Right atrium auricular region (tissue), 2 donors: ENCODE results near the gene ZNF804A. TPM values are rescaled to one million over a fixed set of nuclear protein-coding genes. Genes with fewer than 3 reads are reported as not detected.

Experiments used
- DNase-seq: peaks from one replicate; pipeline ENCODE4 v3.0.0-alpha.2; 2019; ENCODE audit warnings: low spot score
- H3K27ac ChIP-seq, 2 donors: fragments of 200-600 bp; sonication (generic); 1 replicate in 1 of 2; 2 replicates in 1 of 2; pipeline ENCODE4 v1.5.1; 2016 to 2019
- H3K27me3 ChIP-seq, 2 donors: fragments of 200-600 bp; sonication (generic); one replicate each; pipeline versions ENCODE4 v1.5.1 to v1.6.0; 2017 to 2019
- H3K36me3 ChIP-seq: fragments of 200-600 bp; sonication (generic); one replicate; pipeline ENCODE4 v1.5.1; 2016
- H3K4me1 ChIP-seq, 2 donors: fragments of 200-600 bp; sonication (generic); one replicate each; pipeline versions ENCODE4 v1.5.1 to v1.6.0; 2017 to 2019
- H3K4me3 ChIP-seq, 2 donors: fragments of 200-600 bp; sonication (generic); 1 replicate in 1 of 2; 2 replicates in 1 of 2; pipeline ENCODE4 v1.5.1; 2017 to 2019; ENCODE audit warnings: mild to moderate bottlenecking in 1 of 2, moderate library complexity in 1 of 2
- H3K9me3 ChIP-seq, 2 donors: fragments of 200-600 bp; sonication (generic); one replicate each; pipeline ENCODE4 v1.5.1; 2019
- CTCF ChIP-seq, 2 donors: fragments of 200-600 bp; sonication (generic); IDR thresholded peaks; one replicate each; pipeline ENCODE4 v1.5.1; 2019; ENCODE audit warnings: antibody characterized with exemption in 2 of 2
- total RNA-seq, 2 donors: library from RNA; depleted of rRNA; stranded (reverse); fragments of >200 nt; gene quantifications; one replicate each; pipeline ENCODE4 v1.1.0, GENCODE V29; 2016

The ZNF804A gene
- total RNA-seq, 2 donors from 2014 or later: not detected

- no peak for TF ChIP-seq CTCF (IDR thresholded peaks at IDR 0.05)
- DNase-seq: no peak
- no peaks in the 10 kb centered on the region for H3K4me1 ChIP-seq
- H3K27ac ChIP-seq: no peak overlapping the region
- H3K9me3 ChIP-seq: no peaks in the 10 kb centered on the region
- no peak overlapping the region for H3K4me3 ChIP-seq
- H3K27me3 ChIP-seq: no peaks in the 10 kb centered on the region
- no peaks in the 10 kb centered on the region for H3K36me3 ChIP-seq
Measured at GRCh38 chr2:184834699-184835397, 236.5 kb downstream of the ZNF804A start.

DNA sequence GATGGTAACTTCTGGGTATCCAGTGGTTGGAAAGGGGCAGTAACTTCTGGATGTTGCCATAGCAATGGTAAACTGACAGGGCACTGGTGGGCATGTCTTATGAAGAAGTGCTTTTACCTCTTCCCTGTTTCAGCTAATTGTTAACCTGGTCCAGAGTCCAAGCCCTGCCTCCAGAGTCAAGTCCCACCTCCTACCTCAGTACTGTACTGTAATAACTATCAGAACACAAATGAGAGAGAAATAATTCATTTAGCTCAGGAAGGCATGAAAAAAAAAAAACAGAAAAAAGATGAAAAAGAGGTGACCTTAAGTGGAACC is 237.0 kb downstream of the ZNF804A start:
- H3K27me3 ChIP-seq: no peaks in the 10 kb centered on the region
- TF ChIP-seq CTCF (IDR thresholded peaks at IDR 0.05): no peak
- H3K36me3 ChIP-seq: no peaks in the 10 kb centered on the region
- no peak overlapping the region for H3K4me3 ChIP-seq
- no peaks in the 10 kb centered on the region for H3K9me3 ChIP-seq
- no peak for DNase-seq
- no peaks in the 10 kb centered on the region for H3K4me1 ChIP-seq
- H3K27ac ChIP-seq: no peak overlapping the region

GRCh38 chr2:184847331-184847730 is 249.0 kb downstream of the ZNF804A start:
- TF ChIP-seq CTCF (IDR thresholded peaks at IDR 0.05): no peak
- Histone ChIP-seq H3K36me3 (no peaks in the 10 kb centered on the region), H3K27ac (no peak overlapping the region), H3K27me3 (no peaks in the 10 kb centered on the region), H3K9me3 (no peaks in the 10 kb centered on the region), H3K4me3 (no peak overlapping the region), H3K4me1 (no peaks in the 10 kb centered on the region)
- DNase-seq: no peak

GRCh38 chr2:184849516-184849915 is 251.2 kb downstream of the ZNF804A start:
- DNase-seq: no peak
- no peak overlapping the region for H3K4me3 ChIP-seq
- H3K36me3 ChIP-seq: no peaks in the 10 kb centered on the region
- no peak overlapping the region for H3K27ac ChIP-seq
- H3K27me3 ChIP-seq: no peaks in the 10 kb centered on the region
- no peaks in the 10 kb centered on the region for H3K4me1 ChIP-seq
- no peak for TF ChIP-seq CTCF (IDR thresholded peaks at IDR 0.05)
- H3K9me3 ChIP-seq: no peaks in the 10 kb centered on the region

DNA sequence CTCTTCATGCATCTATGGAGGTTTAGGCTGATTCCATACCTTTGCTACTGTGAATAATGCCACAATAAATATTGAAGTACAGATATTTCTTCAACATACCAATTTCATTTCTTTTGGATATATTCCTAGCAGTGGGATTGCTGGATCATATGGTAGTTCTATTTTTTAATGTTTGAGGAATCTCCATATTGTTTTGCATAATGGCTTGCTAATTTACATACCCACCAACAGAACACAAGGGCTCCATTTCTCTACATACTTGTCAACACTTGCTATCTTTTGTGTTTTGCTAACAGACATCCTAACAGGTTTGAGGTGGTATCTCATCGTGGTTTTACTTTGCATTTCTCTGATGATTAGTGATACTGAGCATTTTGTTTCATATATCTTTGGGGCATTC is 253.2 kb downstream of the ZNF804A start:
- no peaks in the 10 kb centered on the region for H3K27me3 ChIP-seq
- H3K27ac ChIP-seq: no peak overlapping the region
- DNase-seq: no peak
- TF ChIP-seq CTCF (IDR thresholded peaks at IDR 0.05): no peak
- no peaks in the 10 kb centered on the region for H3K36me3 ChIP-seq
- H3K9me3 ChIP-seq: no peaks in the 10 kb centered on the region
- no peak overlapping the region for H3K4me3 ChIP-seq
- no peaks in the 10 kb centered on the region for H3K4me1 ChIP-seq

DNA sequence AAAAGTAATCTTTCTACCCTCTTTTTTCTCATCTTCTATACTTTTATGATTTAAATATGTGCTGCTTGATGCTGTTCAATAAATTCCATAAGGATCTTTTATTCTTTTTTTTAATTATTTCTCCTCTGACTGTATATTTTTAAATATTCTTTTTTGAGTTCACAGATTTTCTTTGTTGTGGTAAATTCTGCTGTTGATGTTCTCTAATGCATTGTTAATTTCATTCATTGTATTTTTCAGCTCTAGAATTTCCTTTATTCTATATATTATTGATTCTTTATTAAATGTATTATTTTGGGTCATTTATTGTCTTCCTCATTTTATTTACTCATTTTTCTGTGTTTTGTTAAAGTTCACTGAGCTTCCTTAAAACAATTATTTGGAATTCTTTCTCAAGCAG is 260.9 kb downstream of the ZNF804A start:
- H3K4me3 ChIP-seq: no peak overlapping the region
- H3K27me3 ChIP-seq: no peaks in the 10 kb centered on the region
- H3K36me3 ChIP-seq: no peaks in the 10 kb centered on the region
- DNase-seq: no peak
- H3K4me1 ChIP-seq: no peaks in the 10 kb centered on the region
- TF ChIP-seq CTCF (IDR thresholded peaks at IDR 0.05): no peak
- H3K9me3 ChIP-seq: peaks cover 2 to 35% of the 10 kb centered on the region in 2 donors
- H3K27ac ChIP-seq: no peak overlapping the region
